ENCODE data around the gene SHISA4.
"Not testable (repeated sequence)": the region's sequence is repeated elsewhere in the genome, so short reads cannot be mapped to it uniquely, and the experiment has no call there.

SHISA4 gene

GRCh38 chr1:201888282-201889089, at the start of gene SHISA4:
Gene SHISA4, plus strand, starts transcription at chr1:201888898. Its CDS starts 97 bp downstream, at chr1:201888995.
- peak in 1 of 2 donors; percentile 23 for DNase-seq

GRCh38 chr1:201839089-201839488, 49.6 kb upstream of the SHISA4 start:
- DNase-seq = not testable (repeated sequence)

GRCh38 chr1:201840055-201840454, 48.6 kb upstream of the SHISA4 start:
- no peak for DNase-seq

- no peak for DNase-seq
These were observed 48.2 kb upstream of the SHISA4 start for GRCh38 chr1:201840490-201840889.

GRCh38 chr1:201841265-201841912, 47.3 kb upstream of the SHISA4 start:
- DNase-seq = no peak

- no peak for DNase-seq
These were observed 46.1 kb upstream of the SHISA4 start for GRCh38 chr1:201842472-201843027.

- DNase-seq = no peak
These were observed 43.2 kb upstream of the SHISA4 start for GRCh38 chr1:201845331-201846083.

GRCh38 chr1:201847150-201847549, 41.5 kb upstream of the SHISA4 start:
- DNase-seq = no peak

GRCh38 chr1:201848230-201848629, 40.5 kb upstream of the SHISA4 start:
- DNase-seq = no peak

- no peak for DNase-seq
These were observed 39.2 kb upstream of the SHISA4 start for GRCh38 chr1:201849372-201850052.

- DNase-seq = no peak
These were observed 38.7 kb upstream of the SHISA4 start for GRCh38 chr1:201850053-201850397.

GRCh38 chr1:201851949-201852348, 36.7 kb upstream of the SHISA4 start:
- no peak for DNase-seq

- DNase-seq = not testable (repeated sequence)
These were observed 32.0 kb upstream of the SHISA4 start for GRCh38 chr1:201856722-201857121.

GRCh38 chr1:201859424-201859823, 29.3 kb upstream of the SHISA4 start:
- no peak for DNase-seq

GRCh38 chr1:201861448-201861847, 27.2 kb upstream of the SHISA4 start:
- no peak for DNase-seq

GRCh38 chr1:201870397-201870796, 18.3 kb upstream of the SHISA4 start:
- DNase-seq = no peak

- no peak for DNase-seq
These were observed 14.0 kb upstream of the SHISA4 start for GRCh38 chr1:201874672-201875071.

GRCh38 chr1:201876148-201876818, 12.4 kb upstream of the SHISA4 start:
- DNase-seq = no peak

- peak in 1 of 2 donors; percentile 32 for DNase-seq
These were observed 10.8 kb upstream of the SHISA4 start for GRCh38 chr1:201877877-201878401.

- DNase-seq = no peak
These were observed 7.6 kb upstream of the SHISA4 start for GRCh38 chr1:201880928-201881571.

GRCh38 chr1:201881617-201882016, 7.1 kb upstream of the SHISA4 start:
- no peak for DNase-seq
